ENCODE results near the gene ATAD3C. TPM values are rescaled to one million over a fixed set of nuclear protein-coding genes. Genes with fewer than 3 reads are reported as not detected.

The ATAD3C gene
- total and polyA plus RNA-seq, 2 experiments from 2014 or later = 0.45 to 1.3 TPM

DNA sequence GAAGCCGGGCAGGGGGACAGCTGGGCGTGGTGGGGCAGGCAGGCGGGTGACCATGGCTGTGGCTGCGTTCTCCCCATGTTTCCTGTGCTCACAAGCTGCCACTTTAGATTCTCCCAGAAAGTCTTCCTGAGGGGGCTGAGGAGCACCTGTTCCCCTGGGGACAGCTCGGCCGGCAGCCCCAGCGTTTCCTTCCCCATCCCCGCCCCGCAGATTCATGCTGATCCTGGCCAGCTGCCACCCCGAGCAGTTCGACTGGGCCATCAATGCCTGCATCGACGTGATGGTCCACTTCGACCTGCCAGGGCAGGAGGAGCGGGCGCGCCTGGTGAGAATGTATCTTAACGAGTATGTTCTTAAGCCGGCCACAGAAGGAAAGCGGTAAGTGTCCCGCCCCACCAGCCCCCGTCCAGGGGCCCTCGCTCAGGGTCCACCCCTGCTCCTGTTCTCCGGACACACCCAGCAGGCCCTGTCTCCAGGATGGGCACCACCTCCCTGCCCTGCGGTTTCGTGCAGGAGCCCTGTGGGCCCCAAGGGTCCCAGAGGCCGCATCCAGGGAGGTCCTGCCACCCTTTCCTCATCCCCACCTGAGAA is 11.1 kb downstream of the ATAD3C start:
- Histone ChIP-seq H3K36me3 (ENCODE audit: insufficient read depth) (no peaks in the 10 kb centered on the region), H3K9me2 (ENCODE audit: insufficient read depth) (no peaks in the 10 kb centered on the region), H3K4me3 (no peak overlapping the region), H3F3A (replicated peaks; ENCODE audit: low read depth) (no peaks in the 10 kb centered on the region), H3K4me2 (no peak overlapping the region), H3K4me1 (ENCODE audit: insufficient read depth) (no peaks in the 10 kb centered on the region), H3K27ac (ENCODE audit: low read depth) (no peak overlapping the region), H3K27me3 (ENCODE audit: insufficient read depth) (no peaks in the 10 kb centered on the region), H4K20me1 (replicated peaks; ENCODE audit: insufficient read depth) (no peaks in the 10 kb centered on the region), H3K79me2 (replicated peaks; ENCODE audit: insufficient read depth) (no peaks in the 10 kb centered on the region), H2AFZ (no peak overlapping the region)
- peaks cover 3% of the 10 kb centered on the region for H3K27me3 Mint-ChIP-seq (ENCODE audit: insufficient read depth, low read depth, poor library complexity)
- no peak overlapping the region for H3K4me3 Mint-ChIP-seq
- H3K9me3 Mint-ChIP-seq = no peaks in the 10 kb centered on the region
- TF ChIP-seq ZNF114 (CRISPR knock-in tag; IDR thresholded peaks at IDR 0.05) (no peak), ZNF331 (CRISPR knock-in tag; IDR thresholded peaks at IDR 0.05; ENCODE audit: low read depth) (no peak)
- H3K4me1 Mint-ChIP-seq = no peaks in the 10 kb centered on the region
- ATAC-seq = no peak
- no peak for DNase-seq (ENCODE audit: low spot score)
- no peaks in the 10 kb centered on the region for H3K36me3 Mint-ChIP-seq (ENCODE audit: low read depth)
- no peak overlapping the region for H3K27ac Mint-ChIP-seq

DNA sequence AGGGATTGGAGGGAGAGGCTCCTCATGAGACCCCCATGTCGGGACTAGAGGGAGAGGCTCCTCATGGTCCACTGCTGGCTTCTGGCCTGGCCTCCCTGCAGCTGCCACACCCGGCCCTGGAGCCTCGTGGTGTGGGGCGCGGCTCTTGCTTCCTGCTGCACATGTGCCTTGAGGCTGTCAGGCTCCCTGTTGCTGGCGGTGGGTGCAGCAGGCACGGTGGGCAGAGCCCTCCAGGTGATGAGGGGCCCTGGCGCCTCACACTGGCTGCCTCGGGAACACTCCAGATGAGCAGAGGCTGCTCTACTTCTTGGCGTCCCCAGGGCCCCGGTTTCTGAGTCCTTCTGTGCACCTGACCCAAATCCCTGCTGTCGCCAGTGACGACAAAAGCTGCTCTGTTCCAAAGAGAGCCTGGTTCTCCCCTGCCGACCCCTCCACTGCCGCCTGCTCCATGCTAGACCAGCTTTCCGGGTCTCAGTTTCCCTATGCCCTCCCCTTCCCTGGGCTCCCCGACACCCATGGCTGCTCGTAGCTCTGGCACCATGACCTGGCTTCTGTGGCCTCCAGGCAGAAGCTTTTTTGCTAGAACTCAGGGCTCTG is 12.3 kb downstream of the ATAD3C start:
- ATAC-seq (peak; percentile 74), DNase-seq (ENCODE audit: low spot score) (no peak)
- TF ChIP-seq, protein P1, sequence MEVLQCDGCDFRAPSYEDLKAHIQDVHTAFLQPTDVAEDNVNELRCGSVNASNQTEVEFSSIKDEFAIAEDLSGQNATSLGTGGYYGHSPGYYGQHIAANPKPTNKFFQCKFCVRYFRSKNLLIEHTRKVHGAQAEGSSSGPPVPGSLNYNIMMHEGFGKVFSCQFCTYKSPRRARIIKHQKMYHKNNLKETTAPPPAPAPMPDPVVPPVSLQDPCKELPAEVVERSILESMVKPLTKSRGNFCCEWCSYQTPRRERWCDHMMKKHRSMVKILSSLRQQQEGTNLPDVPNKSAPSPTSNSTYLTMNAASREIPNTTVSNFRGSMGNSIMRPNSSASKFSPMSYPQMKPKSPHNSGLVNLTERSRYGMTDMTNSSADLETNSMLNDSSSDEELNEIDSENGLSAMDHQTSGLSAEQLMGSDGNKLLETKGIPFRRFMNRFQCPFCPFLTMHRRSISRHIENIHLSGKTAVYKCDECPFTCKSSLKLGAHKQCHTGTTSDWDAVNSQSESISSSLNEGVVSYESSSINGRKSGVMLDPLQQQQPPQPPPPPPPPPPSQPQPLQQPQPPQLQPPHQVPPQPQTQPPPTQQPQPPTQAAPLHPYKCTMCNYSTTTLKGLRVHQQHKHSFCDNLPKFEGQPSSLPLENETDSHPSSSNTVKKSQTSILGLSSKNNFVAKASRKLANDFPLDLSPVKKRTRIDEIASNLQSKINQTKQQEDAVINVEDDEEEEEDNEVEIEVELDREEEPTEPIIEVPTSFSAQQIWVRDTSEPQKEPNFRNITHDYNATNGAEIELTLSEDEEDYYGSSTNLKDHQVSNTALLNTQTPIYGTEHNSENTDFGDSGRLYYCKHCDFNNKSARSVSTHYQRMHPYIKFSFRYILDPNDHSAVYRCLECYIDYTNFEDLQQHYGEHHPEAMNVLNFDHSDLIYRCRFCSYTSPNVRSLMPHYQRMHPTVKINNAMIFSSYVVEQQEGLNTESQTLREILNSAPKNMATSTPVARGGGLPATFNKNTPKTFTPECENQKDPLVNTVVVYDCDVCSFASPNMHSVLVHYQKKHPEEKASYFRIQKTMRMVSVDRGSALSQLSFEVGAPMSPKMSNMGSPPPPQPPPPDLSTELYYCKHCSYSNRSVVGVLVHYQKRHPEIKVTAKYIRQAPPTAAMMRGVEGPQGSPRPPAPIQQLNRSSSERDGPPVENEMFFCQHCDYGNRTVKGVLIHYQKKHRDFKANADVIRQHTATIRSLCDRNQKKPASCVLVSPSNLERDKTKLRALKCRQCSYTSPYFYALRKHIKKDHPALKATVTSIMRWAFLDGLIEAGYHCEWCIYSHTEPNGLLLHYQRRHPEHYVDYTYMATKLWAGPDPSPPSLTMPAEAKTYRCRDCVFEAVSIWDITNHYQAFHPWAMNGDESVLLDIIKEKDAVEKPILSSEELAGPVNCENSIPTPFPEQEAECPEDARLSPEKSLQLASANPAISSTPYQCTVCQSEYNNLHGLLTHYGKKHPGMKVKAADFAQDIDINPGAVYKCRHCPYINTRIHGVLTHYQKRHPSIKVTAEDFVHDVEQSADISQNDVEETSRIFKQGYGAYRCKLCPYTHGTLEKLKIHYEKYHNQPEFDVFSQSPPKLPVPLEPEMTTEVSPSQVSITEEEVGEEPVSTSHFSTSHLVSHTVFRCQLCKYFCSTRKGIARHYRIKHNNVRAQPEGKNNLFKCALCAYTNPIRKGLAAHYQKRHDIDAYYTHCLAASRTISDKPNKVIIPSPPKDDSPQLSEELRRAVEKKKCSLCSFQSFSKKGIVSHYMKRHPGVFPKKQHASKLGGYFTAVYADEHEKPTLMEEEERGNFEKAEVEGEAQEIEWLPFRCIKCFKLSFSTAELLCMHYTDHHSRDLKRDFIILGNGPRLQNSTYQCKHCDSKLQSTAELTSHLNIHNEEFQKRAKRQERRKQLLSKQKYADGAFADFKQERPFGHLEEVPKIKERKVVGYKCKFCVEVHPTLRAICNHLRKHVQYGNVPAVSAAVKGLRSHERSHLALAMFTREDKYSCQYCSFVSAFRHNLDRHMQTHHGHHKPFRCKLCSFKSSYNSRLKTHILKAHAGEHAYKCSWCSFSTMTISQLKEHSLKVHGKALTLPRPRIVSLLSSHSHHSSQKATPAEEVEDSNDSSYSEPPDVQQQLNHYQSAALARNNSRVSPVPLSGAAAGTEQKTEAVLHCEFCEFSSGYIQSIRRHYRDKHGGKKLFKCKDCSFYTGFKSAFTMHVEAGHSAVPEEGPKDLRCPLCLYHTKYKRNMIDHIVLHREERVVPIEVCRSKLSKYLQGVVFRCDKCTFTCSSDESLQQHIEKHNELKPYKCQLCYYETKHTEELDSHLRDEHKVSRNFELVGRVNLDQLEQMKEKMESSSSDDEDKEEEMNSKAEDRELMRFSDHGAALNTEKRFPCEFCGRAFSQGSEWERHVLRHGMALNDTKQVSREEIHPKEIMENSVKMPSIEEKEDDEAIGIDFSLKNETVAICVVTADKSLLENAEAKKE (CRISPR knock-in tag; IDR thresholded peaks at IDR 0.05) = no peak
- TF ChIP-seq, protein P2, sequence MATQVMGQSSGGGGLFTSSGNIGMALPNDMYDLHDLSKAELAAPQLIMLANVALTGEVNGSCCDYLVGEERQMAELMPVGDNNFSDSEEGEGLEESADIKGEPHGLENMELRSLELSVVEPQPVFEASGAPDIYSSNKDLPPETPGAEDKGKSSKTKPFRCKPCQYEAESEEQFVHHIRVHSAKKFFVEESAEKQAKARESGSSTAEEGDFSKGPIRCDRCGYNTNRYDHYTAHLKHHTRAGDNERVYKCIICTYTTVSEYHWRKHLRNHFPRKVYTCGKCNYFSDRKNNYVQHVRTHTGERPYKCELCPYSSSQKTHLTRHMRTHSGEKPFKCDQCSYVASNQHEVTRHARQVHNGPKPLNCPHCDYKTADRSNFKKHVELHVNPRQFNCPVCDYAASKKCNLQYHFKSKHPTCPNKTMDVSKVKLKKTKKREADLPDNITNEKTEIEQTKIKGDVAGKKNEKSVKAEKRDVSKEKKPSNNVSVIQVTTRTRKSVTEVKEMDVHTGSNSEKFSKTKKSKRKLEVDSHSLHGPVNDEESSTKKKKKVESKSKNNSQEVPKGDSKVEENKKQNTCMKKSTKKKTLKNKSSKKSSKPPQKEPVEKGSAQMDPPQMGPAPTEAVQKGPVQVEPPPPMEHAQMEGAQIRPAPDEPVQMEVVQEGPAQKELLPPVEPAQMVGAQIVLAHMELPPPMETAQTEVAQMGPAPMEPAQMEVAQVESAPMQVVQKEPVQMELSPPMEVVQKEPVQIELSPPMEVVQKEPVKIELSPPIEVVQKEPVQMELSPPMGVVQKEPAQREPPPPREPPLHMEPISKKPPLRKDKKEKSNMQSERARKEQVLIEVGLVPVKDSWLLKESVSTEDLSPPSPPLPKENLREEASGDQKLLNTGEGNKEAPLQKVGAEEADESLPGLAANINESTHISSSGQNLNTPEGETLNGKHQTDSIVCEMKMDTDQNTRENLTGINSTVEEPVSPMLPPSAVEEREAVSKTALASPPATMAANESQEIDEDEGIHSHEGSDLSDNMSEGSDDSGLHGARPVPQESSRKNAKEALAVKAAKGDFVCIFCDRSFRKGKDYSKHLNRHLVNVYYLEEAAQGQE (IDR thresholded peaks at IDR 0.05; ENCODE audit: unreplicated experiment) = no peak
- TF ChIP-seq, protein P3, sequence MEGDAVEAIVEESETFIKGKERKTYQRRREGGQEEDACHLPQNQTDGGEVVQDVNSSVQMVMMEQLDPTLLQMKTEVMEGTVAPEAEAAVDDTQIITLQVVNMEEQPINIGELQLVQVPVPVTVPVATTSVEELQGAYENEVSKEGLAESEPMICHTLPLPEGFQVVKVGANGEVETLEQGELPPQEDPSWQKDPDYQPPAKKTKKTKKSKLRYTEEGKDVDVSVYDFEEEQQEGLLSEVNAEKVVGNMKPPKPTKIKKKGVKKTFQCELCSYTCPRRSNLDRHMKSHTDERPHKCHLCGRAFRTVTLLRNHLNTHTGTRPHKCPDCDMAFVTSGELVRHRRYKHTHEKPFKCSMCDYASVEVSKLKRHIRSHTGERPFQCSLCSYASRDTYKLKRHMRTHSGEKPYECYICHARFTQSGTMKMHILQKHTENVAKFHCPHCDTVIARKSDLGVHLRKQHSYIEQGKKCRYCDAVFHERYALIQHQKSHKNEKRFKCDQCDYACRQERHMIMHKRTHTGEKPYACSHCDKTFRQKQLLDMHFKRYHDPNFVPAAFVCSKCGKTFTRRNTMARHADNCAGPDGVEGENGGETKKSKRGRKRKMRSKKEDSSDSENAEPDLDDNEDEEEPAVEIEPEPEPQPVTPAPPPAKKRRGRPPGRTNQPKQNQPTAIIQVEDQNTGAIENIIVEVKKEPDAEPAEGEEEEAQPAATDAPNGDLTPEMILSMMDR (conservative IDR thresholded peaks at IDR 0.05; ENCODE audit: low read depth in 2 of 2) = peak in 1 of 2 experiments; percentile 36; a peak in 2 of 4 replicates
- TF ChIP-seq JUNB (IDR thresholded peaks at IDR 0.05; ENCODE audit: unreplicated experiment) (no peak), ZNF331 (CRISPR knock-in tag; IDR thresholded peaks at IDR 0.05; ENCODE audit: low read depth) (no peak), EZH2 (IDR thresholded peaks at IDR 0.05; ENCODE audit: low read depth, unreplicated experiment) (no peak), CREB1 (CRISPR knock-in tag; IDR thresholded peaks at IDR 0.05; ENCODE audit: low read depth) (no peak)
- H3K4me3 Mint-ChIP-seq = no peak overlapping the region
- Histone ChIP-seq H3K4me1 (ENCODE audit: insufficient read depth) (no peaks in the 10 kb centered on the region), H3K79me2 (replicated peaks; ENCODE audit: insufficient read depth) (no peaks in the 10 kb centered on the region), H3K9me2 (ENCODE audit: insufficient read depth) (no peaks in the 10 kb centered on the region), H3K4me2 (no peak overlapping the region), H2AFZ (no peak overlapping the region), H3K36me3 (ENCODE audit: insufficient read depth) (no peaks in the 10 kb centered on the region), H4K20me1 (replicated peaks; ENCODE audit: insufficient read depth) (no peaks in the 10 kb centered on the region), H3K27ac (ENCODE audit: low read depth) (no peak overlapping the region), H3F3A (replicated peaks; ENCODE audit: low read depth) (no peaks in the 10 kb centered on the region), H3K27me3 (ENCODE audit: insufficient read depth) (no peaks in the 10 kb centered on the region), H3K4me3 (no peak overlapping the region)
- peaks cover 3% of the 10 kb centered on the region for H3K27me3 Mint-ChIP-seq (ENCODE audit: insufficient read depth, low read depth, poor library complexity)
- H3K9me3 Mint-ChIP-seq = no peaks in the 10 kb centered on the region
- no peak overlapping the region for H3K27ac Mint-ChIP-seq
- no peaks in the 10 kb centered on the region for H3K4me1 Mint-ChIP-seq
- no peaks in the 10 kb centered on the region for H3K36me3 Mint-ChIP-seq (ENCODE audit: low read depth)

Data from GM23338 (cell line).